ENCODE measurements around the gene NFIB. TPM values are rescaled to one million over a fixed set of nuclear protein-coding genes. Genes with fewer than 3 reads are reported as not detected.
A peak's percentile ranks its signal among the peaks of the same experiment; 100 is the strongest.

The NFIB gene
- total RNA-seq, 1 donor from 2014 or later, result 2.4 TPM

DNA sequence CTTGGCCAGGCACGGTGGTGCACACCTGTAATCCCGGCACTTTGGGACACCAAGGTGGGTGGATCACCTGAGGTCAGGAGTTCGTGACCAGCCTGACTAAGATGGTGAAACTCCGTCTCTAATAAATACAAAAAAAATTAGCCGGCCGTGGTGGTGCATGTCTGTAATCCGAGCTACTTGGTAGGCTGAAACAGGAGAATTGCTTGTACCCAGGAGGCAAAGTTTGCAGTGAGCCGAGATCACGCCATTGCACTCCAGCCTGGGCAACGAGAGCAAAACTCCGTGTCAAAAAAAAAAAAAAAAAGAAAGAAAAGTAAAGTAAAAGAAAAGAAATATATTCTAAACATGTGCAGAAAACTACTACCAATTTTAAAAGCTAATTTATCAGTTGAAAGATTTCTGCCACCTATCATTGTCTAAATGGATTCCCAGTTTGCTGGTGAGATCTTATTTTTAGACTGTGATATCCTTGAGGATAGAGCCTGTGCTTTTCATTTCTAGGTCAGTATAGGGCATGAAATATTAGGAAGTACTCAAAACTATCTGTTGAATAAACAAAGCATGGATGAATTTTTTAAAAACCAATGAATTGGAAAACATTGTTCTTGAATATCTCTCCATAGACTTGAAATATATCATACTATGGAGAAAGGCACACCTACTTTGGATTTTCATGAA is 86.9 kb downstream of the NFIB start:
- TF ChIP-seq, protein P1, sequence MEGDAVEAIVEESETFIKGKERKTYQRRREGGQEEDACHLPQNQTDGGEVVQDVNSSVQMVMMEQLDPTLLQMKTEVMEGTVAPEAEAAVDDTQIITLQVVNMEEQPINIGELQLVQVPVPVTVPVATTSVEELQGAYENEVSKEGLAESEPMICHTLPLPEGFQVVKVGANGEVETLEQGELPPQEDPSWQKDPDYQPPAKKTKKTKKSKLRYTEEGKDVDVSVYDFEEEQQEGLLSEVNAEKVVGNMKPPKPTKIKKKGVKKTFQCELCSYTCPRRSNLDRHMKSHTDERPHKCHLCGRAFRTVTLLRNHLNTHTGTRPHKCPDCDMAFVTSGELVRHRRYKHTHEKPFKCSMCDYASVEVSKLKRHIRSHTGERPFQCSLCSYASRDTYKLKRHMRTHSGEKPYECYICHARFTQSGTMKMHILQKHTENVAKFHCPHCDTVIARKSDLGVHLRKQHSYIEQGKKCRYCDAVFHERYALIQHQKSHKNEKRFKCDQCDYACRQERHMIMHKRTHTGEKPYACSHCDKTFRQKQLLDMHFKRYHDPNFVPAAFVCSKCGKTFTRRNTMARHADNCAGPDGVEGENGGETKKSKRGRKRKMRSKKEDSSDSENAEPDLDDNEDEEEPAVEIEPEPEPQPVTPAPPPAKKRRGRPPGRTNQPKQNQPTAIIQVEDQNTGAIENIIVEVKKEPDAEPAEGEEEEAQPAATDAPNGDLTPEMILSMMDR (conservative IDR thresholded peaks at IDR 0.05; ENCODE audit: low read depth, low read length), result no peak
- DNase-seq (ENCODE audit: low read depth), result no peak
- H3K4me3 ChIP-seq (ENCODE audit: low read depth, low read length), result no peak overlapping the region

DNA sequence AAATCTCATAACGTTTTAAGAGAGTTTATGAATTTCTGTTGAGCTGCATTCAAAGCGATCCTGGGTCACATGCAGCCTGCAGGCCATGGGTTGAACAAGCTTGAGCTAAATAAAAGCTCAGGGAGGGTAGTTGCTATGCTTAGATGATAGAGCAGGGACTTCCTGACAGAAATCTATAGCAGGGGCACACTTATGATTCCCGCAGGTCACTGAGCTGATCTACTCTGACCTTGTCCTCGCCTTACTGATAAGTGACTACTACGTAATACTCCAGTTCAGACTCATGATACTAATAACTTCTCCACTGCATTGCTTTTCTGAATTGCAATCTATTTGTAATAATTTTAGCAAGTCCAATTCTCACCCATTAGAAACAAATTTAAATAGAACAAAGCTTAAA is 90.9 kb downstream of the NFIB start:
- DNase-seq (ENCODE audit: low read depth), result no peak
- TF ChIP-seq, protein P1 (conservative IDR thresholded peaks at IDR 0.05; ENCODE audit: low read depth, low read length), result no peak
- no peak overlapping the region for H3K4me3 ChIP-seq (ENCODE audit: low read depth, low read length)

DNA sequence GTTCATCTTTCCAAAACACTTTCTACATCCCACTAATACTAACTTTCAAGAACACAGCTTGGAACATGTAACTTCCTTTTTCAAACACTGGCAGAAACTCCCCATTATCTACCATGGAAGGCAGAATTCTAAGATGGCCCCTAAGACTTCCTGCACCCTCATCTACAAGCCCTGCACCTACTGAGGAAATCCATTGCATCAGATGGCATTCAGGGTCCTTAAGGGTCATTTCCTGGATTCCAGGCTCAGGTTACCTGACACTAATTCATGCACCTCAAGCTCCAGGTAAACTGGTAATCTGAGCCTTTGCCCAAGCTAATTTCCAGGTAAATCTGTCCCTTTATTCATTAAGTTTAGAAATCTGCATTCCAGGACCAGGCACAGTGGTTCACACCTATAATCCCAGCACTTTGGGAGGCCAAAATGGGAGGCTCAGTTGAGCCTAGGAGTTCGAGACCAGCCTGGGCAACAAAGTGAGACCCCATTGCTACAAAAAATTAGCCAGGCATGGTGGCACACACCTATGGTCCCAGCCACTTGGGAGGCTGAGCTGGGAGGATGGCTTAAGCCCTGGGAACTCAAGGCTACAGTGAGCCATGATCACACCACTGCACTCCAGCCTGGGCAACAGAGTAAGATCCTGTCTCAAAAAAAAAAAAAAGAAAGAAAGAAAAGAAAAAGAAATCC is 91.6 kb downstream of the NFIB start:
- no peak overlapping the region for H3K4me3 ChIP-seq (ENCODE audit: low read depth, low read length)
- no peak for DNase-seq (ENCODE audit: low read depth)
- TF ChIP-seq, protein P1 (conservative IDR thresholded peaks at IDR 0.05; ENCODE audit: low read depth, low read length), result no peak

DNA sequence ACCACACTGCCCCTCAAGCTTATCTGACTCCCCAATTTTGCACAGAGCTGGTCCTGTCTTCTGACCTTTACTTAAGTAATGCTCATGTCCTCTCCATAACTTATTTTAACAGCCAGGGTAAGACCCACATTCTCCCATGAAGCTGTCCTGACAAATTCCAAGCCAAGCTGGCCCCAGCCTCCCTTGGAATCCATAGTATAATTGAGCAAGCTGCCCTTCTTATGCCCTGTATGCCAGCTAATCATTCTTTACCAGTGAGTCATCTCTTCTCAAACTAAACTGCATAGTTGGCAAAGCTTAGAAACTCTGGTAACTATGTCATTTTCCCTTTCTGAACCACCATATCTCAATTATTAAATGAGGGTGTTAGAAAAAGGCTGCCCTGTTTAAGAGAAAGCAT is 92.4 kb downstream of the NFIB start:
- no peak overlapping the region for H3K4me3 ChIP-seq (ENCODE audit: low read depth, low read length)
- TF ChIP-seq, protein P1 (conservative IDR thresholded peaks at IDR 0.05; ENCODE audit: low read depth, low read length), result no peak
- DNase-seq (ENCODE audit: low read depth), result peak; percentile 90

DNA sequence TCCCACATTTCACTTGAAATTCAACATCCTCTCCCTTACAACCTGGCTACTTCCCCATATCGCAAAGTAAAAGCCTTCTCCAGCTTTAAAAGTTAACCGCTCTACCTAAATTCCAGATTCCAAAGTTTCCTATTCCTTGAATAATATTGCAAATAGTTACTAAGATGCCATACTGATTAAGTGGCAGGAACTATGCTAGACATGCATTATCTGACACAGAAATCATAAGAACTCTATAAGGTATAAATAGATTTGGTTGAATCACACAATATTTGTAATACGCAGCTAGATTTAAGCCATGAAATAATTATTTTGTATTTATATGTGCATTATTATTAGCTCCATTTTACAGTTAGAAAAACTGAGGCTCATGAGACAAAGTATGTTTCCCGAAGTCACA is 92.8 kb downstream of the NFIB start:
- DNase-seq (ENCODE audit: low read depth), result no peak
- TF ChIP-seq, protein P1 (conservative IDR thresholded peaks at IDR 0.05; ENCODE audit: low read depth, low read length), result no peak
- H3K4me3 ChIP-seq (ENCODE audit: low read depth, low read length), result no peak overlapping the region

DNA sequence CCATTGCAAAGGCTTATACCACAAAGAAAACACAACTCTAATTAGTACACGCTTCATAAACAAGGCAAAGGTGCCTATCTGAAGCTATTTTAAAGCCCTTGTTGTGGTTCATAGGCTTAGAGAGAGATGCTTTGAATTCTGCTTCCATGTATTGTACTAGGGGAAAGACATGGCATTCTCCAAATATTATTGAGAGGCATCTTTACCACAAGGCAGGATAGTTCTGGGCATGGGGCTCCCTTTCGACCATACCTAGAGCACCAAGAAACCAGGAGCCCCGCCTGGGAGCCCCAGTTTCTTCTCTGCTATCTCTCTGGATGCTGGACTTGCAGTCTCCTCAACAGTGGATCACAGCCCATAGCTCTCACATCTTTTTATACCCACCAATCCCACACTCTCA is 93.7 kb downstream of the NFIB start:
- H3K4me3 ChIP-seq (ENCODE audit: low read depth, low read length), result no peak overlapping the region
- TF ChIP-seq, protein P1 (conservative IDR thresholded peaks at IDR 0.05; ENCODE audit: low read depth, low read length), result no peak
- no peak for DNase-seq (ENCODE audit: low read depth)

DNA sequence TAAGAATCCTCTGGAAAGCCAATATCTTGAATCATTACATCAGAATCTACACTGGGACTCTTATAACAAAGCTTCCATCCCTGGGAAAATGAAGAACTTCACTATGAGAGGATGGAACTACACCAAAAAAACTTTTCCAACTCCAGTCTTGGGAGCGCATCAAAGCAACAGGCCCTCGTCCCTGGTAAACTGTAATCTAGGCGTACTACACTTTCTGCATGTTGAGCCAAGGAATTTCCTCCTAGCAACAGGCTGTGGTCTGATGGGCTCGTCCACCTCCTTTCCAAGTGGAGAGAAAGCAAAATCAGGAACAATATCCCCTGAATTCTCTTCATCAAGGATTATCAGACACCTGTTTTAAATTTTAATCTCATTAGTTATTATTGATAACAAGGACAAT is 94.1 kb downstream of the NFIB start:
- DNase-seq (ENCODE audit: low read depth), result no peak
- no peak overlapping the region for H3K4me3 ChIP-seq (ENCODE audit: low read depth, low read length)

More for the DNA sequence above, 94.1 kb downstream of the NFIB start:
- TF ChIP-seq, protein P1 (conservative IDR thresholded peaks at IDR 0.05; ENCODE audit: low read depth, low read length), result no peak
